ENCODE measurements around the gene STXBP6. TPM values are rescaled to one million over a fixed set of nuclear protein-coding genes. Genes with fewer than 3 reads are reported as not detected.

STXBP6 gene
- total and polyA plus RNA-seq, 2 of the 13 experiments (the other 11 are each of a cell fraction or from before 2014, with no cell fraction given), result 35.3 to 42.8 TPM

DNA sequence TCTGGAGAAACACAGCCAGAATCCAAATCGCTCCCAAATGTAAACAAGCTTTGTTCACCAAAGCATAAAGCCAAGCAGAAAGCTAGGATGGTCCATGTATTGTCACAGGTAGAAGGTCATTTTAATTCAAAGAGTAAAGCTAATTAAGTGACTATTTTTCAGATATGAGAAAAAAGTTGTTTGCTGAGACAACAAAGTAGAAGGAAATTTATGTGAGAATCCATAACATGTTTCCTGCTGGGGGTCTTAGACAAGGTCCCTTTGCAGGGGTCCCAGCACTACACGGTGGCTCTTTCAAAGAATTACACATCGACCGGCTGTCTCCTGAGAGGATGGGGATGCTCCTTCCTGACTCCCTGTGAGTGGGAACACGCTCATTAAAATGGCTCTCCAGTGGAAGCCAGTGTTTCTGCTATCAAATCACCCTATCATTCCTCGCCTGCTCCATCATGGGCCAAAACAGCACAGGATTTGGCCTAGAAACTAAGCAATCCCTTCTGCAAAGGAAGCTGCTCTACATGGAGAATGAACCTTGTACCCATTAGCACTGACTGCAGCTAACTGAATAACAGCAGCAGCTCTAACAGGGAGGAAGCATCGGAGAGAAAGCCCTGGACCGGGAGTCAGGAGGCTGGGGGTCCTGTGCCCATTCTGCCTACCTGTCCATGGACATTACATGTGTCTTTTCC is 175.3 kb downstream of the STXBP6 start (continued):
- no peak for TF ChIP-seq ZNF460 (CRISPR knock-in tag; IDR thresholded peaks at IDR 0.05; ENCODE audit: borderline replicate concordance)
- TF ChIP-seq ZNF850 (CRISPR knock-in tag; conservative IDR thresholded peaks at IDR 0.05), result no peak
- peak; percentile 71 for TF ChIP-seq DMAP1 (CRISPR knock-in tag; IDR thresholded peaks at IDR 0.05)
- TF ChIP-seq, protein P1, sequence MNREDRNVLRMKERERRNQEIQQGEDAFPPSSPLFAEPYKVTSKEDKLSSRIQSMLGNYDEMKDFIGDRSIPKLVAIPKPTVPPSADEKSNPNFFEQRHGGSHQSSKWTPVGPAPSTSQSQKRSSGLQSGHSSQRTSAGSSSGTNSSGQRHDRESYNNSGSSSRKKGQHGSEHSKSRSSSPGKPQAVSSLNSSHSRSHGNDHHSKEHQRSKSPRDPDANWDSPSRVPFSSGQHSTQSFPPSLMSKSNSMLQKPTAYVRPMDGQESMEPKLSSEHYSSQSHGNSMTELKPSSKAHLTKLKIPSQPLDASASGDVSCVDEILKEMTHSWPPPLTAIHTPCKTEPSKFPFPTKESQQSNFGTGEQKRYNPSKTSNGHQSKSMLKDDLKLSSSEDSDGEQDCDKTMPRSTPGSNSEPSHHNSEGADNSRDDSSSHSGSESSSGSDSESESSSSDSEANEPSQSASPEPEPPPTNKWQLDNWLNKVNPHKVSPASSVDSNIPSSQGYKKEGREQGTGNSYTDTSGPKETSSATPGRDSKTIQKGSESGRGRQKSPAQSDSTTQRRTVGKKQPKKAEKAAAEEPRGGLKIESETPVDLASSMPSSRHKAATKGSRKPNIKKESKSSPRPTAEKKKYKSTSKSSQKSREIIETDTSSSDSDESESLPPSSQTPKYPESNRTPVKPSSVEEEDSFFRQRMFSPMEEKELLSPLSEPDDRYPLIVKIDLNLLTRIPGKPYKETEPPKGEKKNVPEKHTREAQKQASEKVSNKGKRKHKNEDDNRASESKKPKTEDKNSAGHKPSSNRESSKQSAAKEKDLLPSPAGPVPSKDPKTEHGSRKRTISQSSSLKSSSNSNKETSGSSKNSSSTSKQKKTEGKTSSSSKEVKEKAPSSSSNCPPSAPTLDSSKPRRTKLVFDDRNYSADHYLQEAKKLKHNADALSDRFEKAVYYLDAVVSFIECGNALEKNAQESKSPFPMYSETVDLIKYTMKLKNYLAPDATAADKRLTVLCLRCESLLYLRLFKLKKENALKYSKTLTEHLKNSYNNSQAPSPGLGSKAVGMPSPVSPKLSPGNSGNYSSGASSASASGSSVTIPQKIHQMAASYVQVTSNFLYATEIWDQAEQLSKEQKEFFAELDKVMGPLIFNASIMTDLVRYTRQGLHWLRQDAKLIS (CRISPR knock-in tag; IDR thresholded peaks at IDR 0.05), result no peak
- no peak for TF ChIP-seq ZNF17 (CRISPR knock-in tag; IDR thresholded peaks at IDR 0.05)
- TF ChIP-seq XBP1 (CRISPR knock-in tag; IDR thresholded peaks at IDR 0.05), result no peak
- TF ChIP-seq, protein P2, sequence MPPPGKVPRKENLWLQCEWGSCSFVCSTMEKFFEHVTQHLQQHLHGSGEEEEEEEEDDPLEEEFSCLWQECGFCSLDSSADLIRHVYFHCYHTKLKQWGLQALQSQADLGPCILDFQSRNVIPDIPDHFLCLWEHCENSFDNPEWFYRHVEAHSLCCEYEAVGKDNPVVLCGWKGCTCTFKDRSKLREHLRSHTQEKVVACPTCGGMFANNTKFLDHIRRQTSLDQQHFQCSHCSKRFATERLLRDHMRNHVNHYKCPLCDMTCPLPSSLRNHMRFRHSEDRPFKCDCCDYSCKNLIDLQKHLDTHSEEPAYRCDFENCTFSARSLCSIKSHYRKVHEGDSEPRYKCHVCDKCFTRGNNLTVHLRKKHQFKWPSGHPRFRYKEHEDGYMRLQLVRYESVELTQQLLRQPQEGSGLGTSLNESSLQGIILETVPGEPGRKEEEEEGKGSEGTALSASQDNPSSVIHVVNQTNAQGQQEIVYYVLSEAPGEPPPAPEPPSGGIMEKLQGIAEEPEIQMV (CRISPR knock-in tag; IDR thresholded peaks at IDR 0.05; ENCODE audit: low read depth), result no peak
- peak; percentile 66; the same call in 1 of the 2 replicates for TF ChIP-seq ELF1 (CRISPR knock-in tag; IDR thresholded peaks at IDR 0.05)
- TF ChIP-seq ZNF773 (CRISPR knock-in tag; IDR thresholded peaks at IDR 0.05; ENCODE audit: borderline replicate concordance), result no peak
- no peak for TF ChIP-seq IRX3 (CRISPR knock-in tag; IDR thresholded peaks at IDR 0.05; ENCODE audit: borderline replicate concordance, low read depth)
- no peak for TF ChIP-seq DNMT1 (CRISPR knock-in tag; IDR thresholded peaks at IDR 0.05)
- peak; percentile 86 for TF ChIP-seq GATAD2A (CRISPR knock-in tag; IDR thresholded peaks at IDR 0.05)
- no peak for TF ChIP-seq SNAPC2 (CRISPR knock-in tag; IDR thresholded peaks at IDR 0.05)
- TF ChIP-seq NFE2 (CRISPR knock-in tag; IDR thresholded peaks at IDR 0.05), result no peak
- TF ChIP-seq RCOR2 (CRISPR knock-in tag; IDR thresholded peaks at IDR 0.05), result peak; percentile 84; the same call in 1 of the 2 replicates
- no peak for TF ChIP-seq MED8 (CRISPR knock-in tag; IDR thresholded peaks at IDR 0.05; ENCODE audit: insufficient replicate concordance)
- no peak for TF ChIP-seq ZNF678 (CRISPR knock-in tag; IDR thresholded peaks at IDR 0.05)
- no peak for TF ChIP-seq ZNF879 (CRISPR knock-in tag; IDR thresholded peaks at IDR 0.05)
- no peak for TF ChIP-seq YEATS4 (CRISPR knock-in tag; IDR thresholded peaks at IDR 0.05; ENCODE audit: borderline replicate concordance)
- TF ChIP-seq ZNF121 (CRISPR knock-in tag; IDR thresholded peaks at IDR 0.05), result no peak

All from HepG2 (cell line).